T1000 (cell line): ENCODE measurements around the gene ING3.
"Not testable (repeated sequence)": the region's sequence is repeated elsewhere in the genome, so short reads cannot be mapped to it uniquely, and the experiment has no call there.

Source experiments
- DNase-seq: peaks from one replicate; lab custom pipeline; 2025; ENCODE audit warnings: mixed read lengths; lab: John Stamatoyannopoulos, UW

Gene ING3

GRCh38 chr7:121002757-121003200 lies 52.2 kb downstream of the ING3 start:
- DNase-seq: no peak

GRCh38 chr7:121003986-121004685 lies 53.6 kb downstream of the ING3 start:
- DNase-seq: no peak

DNA sequence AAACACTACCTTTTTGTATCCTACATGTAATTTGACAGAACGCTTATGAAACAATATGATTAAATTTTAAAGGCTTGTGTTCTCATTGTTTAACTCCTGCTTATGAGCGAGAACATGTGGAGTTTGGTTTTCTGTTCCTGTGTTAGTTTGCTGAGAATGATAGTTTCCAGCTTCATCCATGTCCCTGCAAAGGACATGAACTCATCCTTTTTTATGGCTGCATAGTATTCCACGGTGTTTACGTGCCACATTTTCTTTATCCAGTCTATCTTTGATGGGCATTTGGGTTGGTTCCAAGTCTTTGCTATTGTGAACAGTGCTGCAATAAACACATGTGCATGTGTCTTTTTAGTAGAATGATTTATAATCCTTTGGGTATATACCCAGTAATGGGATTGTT lies 54.5 kb downstream of the ING3 start:
- DNase-seq: not testable (repeated sequence)

- no peak for DNase-seq
These were observed 55.5 kb downstream of the ING3 start for GRCh38 chr7:121005996-121006584.

DNA sequence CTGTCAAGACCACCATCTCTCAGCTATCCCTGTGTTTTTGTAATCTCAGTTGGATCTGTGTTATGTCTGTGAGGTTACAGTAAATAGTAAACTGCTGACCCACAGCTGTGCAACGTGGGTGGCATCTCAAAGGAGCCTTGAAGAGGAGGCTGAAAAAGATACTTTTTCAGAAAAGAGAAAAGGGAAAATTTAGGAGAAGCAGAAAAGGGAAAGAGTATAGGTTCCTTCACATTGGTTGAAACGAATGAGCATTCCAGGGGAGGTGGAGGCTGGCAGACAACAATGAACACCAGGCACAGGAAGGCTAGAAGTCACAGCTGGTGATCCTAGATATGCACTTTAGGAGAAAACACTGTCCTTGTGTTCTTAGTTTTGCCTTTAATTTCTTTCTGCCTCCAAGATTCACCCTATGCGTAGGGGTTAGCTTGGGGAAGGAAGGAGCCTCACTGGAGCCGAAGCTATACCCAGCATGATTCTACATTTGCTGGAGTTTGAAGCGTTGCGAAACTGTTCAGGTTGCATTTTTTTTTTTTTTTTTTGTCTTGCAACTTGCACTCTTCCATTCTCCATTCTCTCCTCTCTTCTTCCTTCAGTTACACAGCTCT lies 56.2 kb downstream of the ING3 start:
- no peak for DNase-seq

- DNase-seq: no peak
These were observed 58.2 kb downstream of the ING3 start for GRCh38 chr7:121008816-121009215.

DNA sequence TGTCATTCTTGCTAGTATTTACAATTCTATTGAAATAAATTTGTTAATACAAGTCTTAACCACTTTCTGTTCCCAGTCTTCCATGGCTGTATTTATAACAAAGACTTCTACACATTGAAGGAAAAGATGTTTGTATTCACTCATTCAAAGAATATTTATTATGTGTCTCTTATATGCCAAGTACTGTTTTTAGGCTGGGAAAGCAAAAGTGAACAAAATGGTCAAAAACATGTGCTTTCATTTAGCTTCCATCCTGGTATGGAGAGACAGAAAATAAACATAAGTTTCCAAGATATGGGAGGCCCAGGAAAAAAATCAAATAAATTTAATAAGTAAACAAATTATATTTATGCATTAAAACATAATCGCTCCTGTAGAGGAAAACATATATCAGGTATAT lies 60.8 kb downstream of the ING3 start:
- no peak for DNase-seq

DNA sequence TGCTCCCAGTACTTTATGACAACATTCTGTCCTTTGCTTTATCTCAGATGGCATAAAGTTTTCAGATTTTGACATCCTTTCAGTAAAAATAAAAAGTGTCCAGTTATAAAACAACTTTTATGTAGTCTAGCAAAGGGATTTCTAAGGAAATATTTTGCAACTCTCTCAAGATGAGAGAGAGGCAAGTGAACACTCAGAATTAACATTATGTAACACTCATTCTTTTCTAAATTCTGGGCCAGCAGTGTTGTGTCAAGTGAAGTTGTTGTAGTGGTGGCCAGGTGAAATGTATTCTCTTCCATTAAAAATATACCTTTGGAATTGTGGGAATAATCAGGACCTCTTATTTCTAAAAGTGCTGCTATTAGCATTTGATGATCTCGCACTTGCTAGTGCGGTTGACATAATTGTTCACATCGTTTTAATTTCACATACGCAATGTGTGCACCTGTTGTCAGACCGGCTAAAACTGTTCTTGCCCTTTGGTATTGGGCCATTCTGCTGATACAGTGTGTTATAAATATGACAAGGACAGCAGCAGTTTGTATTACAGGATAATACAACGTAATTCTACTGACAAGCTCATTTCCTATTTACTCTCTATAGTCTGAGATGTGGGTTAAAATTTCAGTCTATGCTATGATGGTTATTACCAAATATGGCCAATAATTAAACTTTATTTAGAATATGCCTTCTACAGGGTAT lies 61.7 kb downstream of the ING3 start:
- DNase-seq: no peak

DNA sequence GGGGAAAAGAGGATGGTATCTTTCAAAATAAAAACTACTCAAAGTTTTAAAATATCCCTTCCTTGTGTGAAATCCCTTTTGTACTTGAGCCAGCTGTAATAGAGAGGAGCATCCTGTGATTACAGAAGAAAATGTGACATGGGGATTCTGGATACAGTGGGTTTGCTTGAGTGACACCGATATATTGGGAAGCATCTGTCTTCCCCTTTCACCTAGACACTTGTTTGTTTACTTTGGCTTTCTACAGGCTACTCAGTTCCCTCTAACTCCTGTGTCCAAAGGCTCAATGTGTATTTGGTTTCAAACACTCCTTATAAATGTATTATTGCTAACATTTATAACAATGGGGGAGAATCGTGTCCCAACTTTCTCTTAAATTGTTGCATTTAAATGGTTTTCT lies 62.3 kb downstream of the ING3 start:
- no peak for DNase-seq

- no peak for DNase-seq
These were observed 65.0 kb downstream of the ING3 start for GRCh38 chr7:121015560-121015959.

DNA sequence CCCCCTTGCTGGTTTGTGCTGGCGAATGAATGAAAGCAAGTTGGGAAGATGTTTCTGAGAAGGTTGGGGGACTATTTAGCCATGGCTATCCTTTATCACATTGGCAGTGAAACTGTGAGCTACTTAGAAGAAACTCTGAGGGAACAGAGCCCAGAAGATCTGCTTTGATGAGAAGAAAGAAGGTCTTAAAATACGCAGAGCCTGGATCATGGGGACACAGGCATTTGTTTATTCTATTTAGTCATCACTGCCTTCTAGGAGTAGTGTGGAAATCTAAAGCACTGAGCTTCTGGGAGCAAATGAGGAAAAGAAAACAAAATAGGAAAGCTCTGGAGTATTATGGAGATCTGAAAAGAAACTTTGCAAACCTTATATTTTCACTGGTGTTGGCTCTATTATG lies 66.4 kb downstream of the ING3 start:
- peak; percentile 1 for DNase-seq

- DNase-seq: no peak
These were observed 67.0 kb downstream of the ING3 start for GRCh38 chr7:121017586-121017985.

GRCh38 chr7:121019018-121019417 lies 68.4 kb downstream of the ING3 start:
- no peak for DNase-seq

DNA sequence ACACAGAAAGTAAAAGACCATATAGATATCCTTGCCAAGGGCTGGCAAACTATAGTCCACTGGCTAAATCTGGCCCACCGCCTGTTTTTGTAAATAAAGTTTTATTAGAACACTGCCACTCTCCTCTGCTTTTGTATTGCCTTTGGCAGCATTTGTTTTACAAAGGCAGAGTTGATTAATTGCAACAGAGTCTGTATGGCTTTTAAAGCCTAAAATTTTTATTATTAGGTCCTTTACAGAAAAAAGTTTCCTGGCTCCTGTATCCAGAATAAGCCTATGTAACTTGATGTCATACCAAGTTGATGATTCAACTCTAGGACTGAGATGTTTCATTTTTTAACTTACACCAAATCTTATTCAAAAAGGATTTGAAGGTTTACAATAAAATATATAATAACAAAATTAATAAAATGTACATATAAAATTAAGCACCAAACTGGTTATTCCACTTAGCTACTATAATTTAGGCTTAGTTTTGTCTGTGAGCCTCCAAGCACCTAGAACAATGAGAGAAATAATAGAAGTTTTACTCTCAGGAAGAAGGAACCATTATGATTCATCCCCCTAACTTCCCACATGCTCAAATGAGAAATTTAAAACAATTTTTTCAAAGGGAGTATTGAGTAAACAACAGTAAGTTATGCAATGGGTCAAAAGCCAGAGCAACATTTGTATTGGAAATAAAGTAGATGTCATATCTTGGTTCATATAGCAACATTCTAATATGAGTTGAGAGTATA lies 69.8 kb downstream of the ING3 start:
- DNase-seq: no peak

GRCh38 chr7:121020989-121021969 lies 70.7 kb downstream of the ING3 start:
- no peak for DNase-seq

GRCh38 chr7:121023194-121023593 lies 72.6 kb downstream of the ING3 start:
- no peak for DNase-seq

DNA sequence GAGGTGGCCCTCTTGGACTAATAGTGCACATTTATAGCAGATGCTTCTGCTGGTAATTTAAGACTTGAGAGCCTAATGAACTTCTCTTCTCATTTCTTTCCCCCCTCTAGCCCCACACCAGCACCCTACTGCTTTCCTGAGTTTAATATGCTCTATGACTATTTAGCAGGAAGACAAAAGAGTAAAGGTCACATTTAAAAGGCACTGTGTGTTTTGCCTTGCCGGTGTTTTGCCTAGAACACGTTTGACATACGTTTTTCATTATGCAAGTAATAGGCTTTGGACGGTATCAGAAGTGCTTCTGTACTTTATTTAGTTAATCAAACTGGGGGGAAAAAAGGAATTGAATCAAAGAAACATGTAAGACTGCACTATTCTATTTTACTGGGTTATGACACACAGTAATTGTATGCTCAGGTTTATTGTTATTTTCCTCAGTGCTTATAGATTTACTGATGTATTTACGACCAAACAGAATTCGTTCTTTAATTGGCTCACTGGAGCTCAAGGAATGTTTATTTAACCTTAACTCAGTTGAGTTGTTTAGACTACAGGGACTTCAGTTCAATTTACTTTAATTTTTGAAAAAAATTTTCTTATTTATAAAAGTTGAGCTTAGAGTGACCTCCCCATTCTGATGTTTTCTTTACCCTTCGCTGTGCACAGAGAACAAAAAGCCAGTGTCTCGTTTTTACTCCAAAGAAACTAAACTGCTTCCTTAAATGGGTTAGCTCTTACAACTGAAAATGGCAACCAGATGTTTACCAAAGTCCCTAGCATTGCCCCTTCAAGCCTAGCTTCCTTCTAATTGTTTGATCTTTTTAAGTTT lies 73.3 kb downstream of the ING3 start:
- no peak for DNase-seq

DNA sequence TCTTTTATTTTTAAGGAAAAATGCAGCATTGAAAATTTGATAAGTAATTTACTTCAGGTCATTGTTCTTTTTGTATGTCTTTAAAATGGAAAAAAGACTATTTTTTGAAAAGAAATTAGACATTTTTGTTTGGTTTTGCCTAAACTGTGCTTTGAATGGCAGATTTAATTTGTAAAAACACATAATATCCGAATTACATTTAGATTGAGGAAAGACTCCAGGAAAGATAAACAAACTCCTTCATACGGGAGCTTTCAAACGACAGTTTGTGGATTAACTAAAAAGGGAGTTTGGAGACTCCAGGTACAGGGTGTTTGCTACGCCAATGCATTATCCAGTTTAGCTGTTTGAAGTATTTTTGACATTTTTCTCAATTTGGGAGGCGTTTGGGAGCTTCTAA lies 74.0 kb downstream of the ING3 start:
- no peak for DNase-seq

DNA sequence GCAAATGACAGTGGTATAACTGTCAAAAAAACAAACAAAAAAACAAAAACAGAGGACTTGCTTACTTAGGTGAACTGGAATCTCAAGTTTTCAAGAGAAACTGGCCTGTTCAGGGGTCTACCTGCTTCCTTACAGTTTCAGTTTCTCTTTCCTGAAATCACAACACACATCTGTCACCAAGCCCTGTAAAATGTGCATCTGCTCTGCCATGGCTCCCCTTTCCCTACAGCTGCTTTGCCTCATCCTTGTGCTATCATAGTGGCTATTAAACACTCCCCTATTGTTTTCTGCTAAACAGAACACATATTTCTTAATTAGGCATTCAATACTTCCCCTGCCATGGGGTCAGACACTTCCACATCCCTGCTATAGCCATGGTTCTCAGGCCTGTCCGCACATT lies 75.6 kb downstream of the ING3 start:
- no peak for DNase-seq

DNA sequence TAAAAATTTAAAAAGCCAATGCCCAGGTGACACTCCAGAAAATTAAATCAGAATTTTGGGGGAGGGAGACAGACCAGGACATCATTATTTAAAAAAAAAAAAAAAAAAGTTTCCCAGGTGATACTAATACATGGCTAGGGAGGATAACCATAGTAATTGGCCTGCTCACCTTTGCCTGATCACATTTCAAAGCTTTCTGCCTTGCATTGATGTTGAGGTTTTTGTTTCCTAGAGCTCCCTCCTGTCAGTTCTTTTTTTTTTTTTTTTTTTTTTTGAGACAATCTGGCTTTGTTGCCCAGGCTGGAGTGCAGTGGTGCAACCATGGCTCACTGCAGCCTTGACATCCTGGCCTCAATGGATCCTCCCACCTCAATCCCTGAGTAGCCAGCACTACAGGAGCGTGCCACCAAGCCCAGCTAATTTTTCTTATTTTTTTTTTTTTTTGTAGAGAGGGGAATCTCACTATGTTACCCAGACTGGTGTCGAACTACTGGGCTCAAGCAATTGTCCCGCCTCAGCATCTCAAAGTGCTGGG lies 76.1 kb downstream of the ING3 start:
- DNase-seq: no peak
